IMR-90 (cell line): ENCODE measurements around the gene PRR18. TPM values are rescaled to one million over a fixed set of nuclear protein-coding genes. Genes with fewer than 3 reads are reported as not detected.

ENCODE experiments used
- ATAC-seq: fragments of 200-7000 bp; cut with Tn5 transposase; 2 replicates; pipeline ENCODE4 v1.9.1; 2020; ENCODE audit warnings: low read depth, mild to moderate bottlenecking, moderate library complexity
- BruUV-seq: library from RNA; stranded (reverse); fragments of 400-500 nt; replicated peaks from 2 replicates; lab custom pipeline; 2021; lab: Mats Ljungman, UMichigan
- CTCF ChIA-PET: fragments of 300-600 bp; formaldehyde crosslinking; extraction: SDS; loops from one replicate; lab custom pipeline; 2021; ENCODE audit warnings: antibody characterized with exemption; lab: Yijun Ruan, JAX
- POLR2A ChIA-PET: fragments of 300-600 bp; sonication (Branson Sonifier 250); formaldehyde crosslinking; loops from one replicate; lab custom pipeline; 2022; ENCODE audit warnings: antibody characterized with exemption; ENCODE audit not compliant: unreplicated experiment; lab: Charles Lee
- DNase-seq: peaks from one replicate; pipeline ENCODE4 v3.0.0; 2013
- H2AFZ ChIP-seq: replicated peaks from 2 replicates; pipeline ENCODE3; 2013; ENCODE audit warnings: low read length, mild to moderate bottlenecking; ENCODE audit not compliant: poor library complexity
- H2AK5ac ChIP-seq: 2 replicates; pipeline ENCODE4 v1.6.1; 2013; ENCODE audit warnings: low read depth, low read length, inconsistent platforms
- H2AK9ac ChIP-seq: replicated peaks from 2 replicates; pipeline ENCODE3; 2013; ENCODE audit warnings: mild to moderate bottlenecking, low read depth, low read length, moderate library complexity; ENCODE audit not compliant: poor library complexity
- H2BK120ac ChIP-seq: 2 replicates; pipeline ENCODE4 v1.6.1; 2013; ENCODE audit warnings: low read depth, low read length, inconsistent platforms
- H2BK15ac ChIP-seq: 3 replicates; pipeline ENCODE4 v1.6.1; 2013; ENCODE audit warnings: low read depth, low read length, inconsistent platforms
- H2BK20ac ChIP-seq: 2 replicates; pipeline ENCODE4 v1.6.1; 2013; ENCODE audit warnings: low read depth, mild to moderate bottlenecking, inconsistent platforms, low read length, moderate library complexity
- H2BK5ac ChIP-seq: 2 replicates; pipeline ENCODE4 v1.6.1; 2013; ENCODE audit warnings: mild to moderate bottlenecking, low read depth, low read length, inconsistent platforms; ENCODE audit not compliant: poor library complexity, severe bottlenecking
- H3K14ac ChIP-seq: replicated peaks from 2 replicates; pipeline ENCODE4 v1.6.1; 2013; ENCODE audit warnings: low read depth, low read length, inconsistent platforms
- H3K18ac ChIP-seq: 2 replicates; pipeline ENCODE4 v1.6.1; 2013; ENCODE audit warnings: low read depth, low read length, control low read depth
- H3K23ac ChIP-seq: 2 replicates; pipeline ENCODE4 v1.6.1; 2013; ENCODE audit warnings: low read depth, low read length, inconsistent platforms
- H3K27ac ChIP-seq: 2 replicates; pipeline ENCODE4 v1.5.1; 2013; ENCODE audit warnings: mild to moderate bottlenecking, control low read depth, low read length; ENCODE audit not compliant: insufficient read depth
- H3K27me3 ChIP-seq: 2 replicates; pipeline ENCODE4 v1.6.1; 2013; ENCODE audit warnings: low read length; ENCODE audit not compliant: control insufficient read depth, insufficient read depth
- H3K36me3 ChIP-seq: 2 replicates; pipeline ENCODE4 v1.6.1; 2013; ENCODE audit warnings: low read length, mixed read lengths; ENCODE audit not compliant: control insufficient read depth, insufficient read depth
- H3K4ac ChIP-seq: 2 replicates; pipeline ENCODE4 v1.6.1; 2013; ENCODE audit warnings: low read depth, low read length, inconsistent platforms
- H3K4me1 ChIP-seq: 2 replicates; pipeline ENCODE4 v1.6.1; 2013; ENCODE audit warnings: low read length, mixed read lengths; ENCODE audit not compliant: control insufficient read depth, insufficient read depth
- H3K4me2 ChIP-seq: 2 replicates; pipeline ENCODE4 v1.6.1; 2013; ENCODE audit warnings: low read depth, mild to moderate bottlenecking, control low read depth, low read length, moderate library complexity
- H3K4me3 ChIP-seq: 2 replicates; pipeline ENCODE4 v1.5.1; 2013; ENCODE audit warnings: low read depth, mild to moderate bottlenecking, control low read depth, low read length, moderate library complexity; ENCODE audit not compliant: insufficient read depth
- H3K56ac ChIP-seq: 2 replicates; pipeline ENCODE4 v1.6.1; 2013; ENCODE audit warnings: low read length, inconsistent platforms; ENCODE audit not compliant: insufficient read depth; ENCODE audit errors: extremely low read depth
- H3K79me1 ChIP-seq, 2 experiments: 2 replicates each; pipeline ENCODE4 v1.6.1; 2013; ENCODE audit warnings: low read length in 2 of 2, inconsistent platforms in 1 of 2, low read depth in 1 of 2
- H3K9ac ChIP-seq: 2 replicates; pipeline ENCODE4 v1.6.1; 2013; ENCODE audit warnings: low read depth, low read length, control low read depth
- H3K9me1 ChIP-seq: 2 replicates; pipeline ENCODE4 v1.6.1; 2013; ENCODE audit warnings: low read length, inconsistent platforms; ENCODE audit not compliant: insufficient read depth
- H3K9me3 ChIP-seq: 2 replicates; pipeline ENCODE4 v1.6.1; 2013; ENCODE audit warnings: low read length; ENCODE audit not compliant: control insufficient read depth, insufficient read depth
- H4K20me1 ChIP-seq: 2 replicates; pipeline ENCODE4 v1.6.1; 2013; ENCODE audit warnings: low read length, inconsistent platforms; ENCODE audit not compliant: insufficient read depth
- H4K5ac ChIP-seq: 2 replicates; pipeline ENCODE4 v1.6.1; 2013; ENCODE audit warnings: mild to moderate bottlenecking, low read depth, low read length, control low read depth
- H4K8ac ChIP-seq, 2 experiments: 2 replicates each; pipeline ENCODE4 v1.6.1; 2013; ENCODE audit warnings: low read depth in 2 of 2, low read length in 2 of 2, control low read depth in 1 of 2, inconsistent platforms in 1 of 2
- H4K91ac ChIP-seq: 2 replicates; pipeline ENCODE4 v1.6.1; 2013; ENCODE audit warnings: low read depth, low read length, inconsistent platforms; ENCODE audit not compliant: insufficient read depth
- MXI1 ChIP-seq: IDR thresholded peaks from 2 replicates; pipeline ENCODE4 v1.6.1; 2012; ENCODE audit warnings: low read depth, mild to moderate bottlenecking, low read length, moderate library complexity, borderline replicate concordance
- RCOR1 ChIP-seq: IDR thresholded peaks from 2 replicates; pipeline ENCODE4 v1.6.1; 2012; ENCODE audit warnings: mild to moderate bottlenecking, low read length, improper control_type of control experiment; ENCODE audit not compliant: insufficient replicate concordance
- SMC3 ChIP-seq: fragments of 150-350 bp; IDR thresholded peaks from 2 replicates; pipeline ENCODE4 v1.6.1; 2016; ENCODE audit warnings: low read depth, mild to moderate bottlenecking, antibody characterized with exemption, low read length, moderate library complexity
- WGBS, 2 experiments: methylation state at CpG; one replicate each; pipeline versions ENCODE4 v1.1.5 to v1.1.7; 2013; ENCODE audit warnings: missing lambda C conversion rate in 2 of 2; ENCODE audit not compliant: insufficient read length in 1 of 2; ENCODE audit errors: extremely low coverage in 2 of 2; 5-methylcytosine and 5-hydroxymethylcytosine counted together
- dilution Hi-C: fragments of 300-500 bp; cut with HindIII; formaldehyde crosslinking; loops from one replicate; pipeline ENCODE4 v1.14.3; 2018; ENCODE audit warnings: low sequenced_read_pairs; ENCODE audit not compliant: unreplicated experiment
- in situ Hi-C: fragments of 300-500 bp; cut with MboI; formaldehyde crosslinking; loops from 3 replicates; pipeline ENCODE4 v1.14.3; 2019; ENCODE audit warnings: low sequenced_read_pairs, inconsistent platforms, mixed read lengths
- intact Hi-C: fragments of 100-400 bp; cut with micrococcal nuclease; formaldehyde crosslinking; loops from 2 replicates; pipeline ENCODE4 v1.10.0; 2022
- polyA plus RNA-seq, 3 experiments: library from polyadenylated mRNA; depleted of rRNA; stranded (reverse); fragments of >200 nt; gene quantifications; 2 replicates each; pipeline ENCODE4 v1.2.3, GENCODE V29; 2012; ENCODE audit warnings: low replicate concordance in 1 of 3
- total RNA-seq: library from RNA; depleted of rRNA; stranded (reverse); fragments of >200 nt; gene quantifications from 2 replicates; pipeline ENCODE4 v1.2.3, GENCODE V29; 2012
- TF ChIP-seq, protein P1 (sequence below): conservative IDR thresholded peaks from 2 replicates; pipeline ENCODE4 v1.5.1; 2012; ENCODE audit warnings: mild to moderate bottlenecking, low read depth, low read length, improper control_type of control experiment

The PRR18 gene
- total and polyA plus RNA-seq, 2 of the 4 experiments (the other 2 are of a cell fraction), result not detected

DNA sequence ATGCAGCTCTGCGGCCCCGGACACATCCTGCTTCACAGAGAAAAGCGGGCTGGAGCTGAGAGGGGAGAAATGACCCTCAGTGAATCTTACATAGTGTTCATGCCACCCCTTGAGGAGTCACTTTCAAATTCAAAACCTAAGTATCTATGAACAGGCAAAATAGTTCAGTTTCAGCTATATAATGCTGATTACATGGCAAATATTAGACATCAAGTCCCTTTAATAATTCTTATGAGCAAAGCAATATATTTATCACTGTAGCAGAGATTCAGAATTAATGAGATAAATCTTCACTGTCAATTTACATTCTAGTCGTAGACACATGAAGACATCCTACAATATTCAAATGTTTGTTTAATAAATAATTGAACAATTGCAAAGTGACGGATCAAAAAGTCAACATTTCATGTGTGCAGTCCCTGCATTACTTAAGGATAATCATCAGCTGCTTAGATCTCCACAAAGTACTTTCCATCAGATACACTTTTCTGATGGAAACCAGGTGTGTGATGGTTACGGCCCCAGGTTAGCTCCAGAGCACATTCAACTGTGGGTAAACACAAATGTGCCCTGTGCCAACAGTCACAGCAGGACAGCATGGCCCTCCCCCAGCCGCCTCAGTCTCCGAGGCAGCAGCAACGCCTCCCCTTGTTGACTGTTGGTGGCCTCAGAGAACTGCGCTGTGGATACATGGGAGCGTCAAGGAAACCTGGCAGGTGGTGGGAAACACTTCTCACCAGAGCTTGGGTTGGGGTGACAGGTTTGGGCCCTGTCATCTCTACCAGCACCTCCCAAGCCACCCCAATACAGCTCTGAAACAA lies 787 bp upstream of the PRR18 start:
- Histone ChIP-seq H3K9me3 (no peaks in the 10 kb centered on the region), H3K27ac (no peak overlapping the region), H4K8ac (no peak overlapping the region), H2AK5ac (no peak overlapping the region), H2BK15ac (no peak overlapping the region), H3K4me1 (no peaks in the 10 kb centered on the region; the same call in 1 of the 2 replicates), H3K27me3 (peaks cover 55% of the 10 kb centered on the region), H3K9me1 (no peaks in the 10 kb centered on the region), H2AK9ac (no peak overlapping the region), H3K56ac (no peak overlapping the region), H3K14ac (no peak overlapping the region), H3K18ac (no peak overlapping the region), H3K9ac (no peak overlapping the region), H3K79me1 (no peaks in the 10 kb centered on the region), H3K4ac (no peak overlapping the region), H3K36me3 (no peaks in the 10 kb centered on the region), H4K5ac (no peak overlapping the region), H3K4me3 (no peak overlapping the region), H2BK120ac (no peak overlapping the region), H3K23ac (no peak overlapping the region), H2BK20ac (no peak overlapping the region), H4K91ac (no peak overlapping the region), H4K20me1 (no peaks in the 10 kb centered on the region), H3K4me2 (no peak overlapping the region; the same call in 1 of the 2 replicates), H2AFZ (peak overlapping the region; percentile 71), H2BK5ac (no peak overlapping the region)
- ATAC-seq, result no peak
- CTCF ChIA-PET, result interaction anchor here (1.5 kb wide), 1 partner anchor 73 kb away, joined by 3 read pairs; no protein-coding TSS in a partner anchor
- no peak for DNase-seq
- dilution Hi-C loops (no loop called here), intact Hi-C loops (no loop called here), in situ Hi-C loops (no loop called here)
- POLR2A ChIA-PET, result no interaction called here
- BruUV-seq, result no TSS peak
- no peak for TF ChIP-seq MXI1
- no peak for TF ChIP-seq SMC3
- TF ChIP-seq, protein P1, sequence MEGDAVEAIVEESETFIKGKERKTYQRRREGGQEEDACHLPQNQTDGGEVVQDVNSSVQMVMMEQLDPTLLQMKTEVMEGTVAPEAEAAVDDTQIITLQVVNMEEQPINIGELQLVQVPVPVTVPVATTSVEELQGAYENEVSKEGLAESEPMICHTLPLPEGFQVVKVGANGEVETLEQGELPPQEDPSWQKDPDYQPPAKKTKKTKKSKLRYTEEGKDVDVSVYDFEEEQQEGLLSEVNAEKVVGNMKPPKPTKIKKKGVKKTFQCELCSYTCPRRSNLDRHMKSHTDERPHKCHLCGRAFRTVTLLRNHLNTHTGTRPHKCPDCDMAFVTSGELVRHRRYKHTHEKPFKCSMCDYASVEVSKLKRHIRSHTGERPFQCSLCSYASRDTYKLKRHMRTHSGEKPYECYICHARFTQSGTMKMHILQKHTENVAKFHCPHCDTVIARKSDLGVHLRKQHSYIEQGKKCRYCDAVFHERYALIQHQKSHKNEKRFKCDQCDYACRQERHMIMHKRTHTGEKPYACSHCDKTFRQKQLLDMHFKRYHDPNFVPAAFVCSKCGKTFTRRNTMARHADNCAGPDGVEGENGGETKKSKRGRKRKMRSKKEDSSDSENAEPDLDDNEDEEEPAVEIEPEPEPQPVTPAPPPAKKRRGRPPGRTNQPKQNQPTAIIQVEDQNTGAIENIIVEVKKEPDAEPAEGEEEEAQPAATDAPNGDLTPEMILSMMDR, result no peak
- TF ChIP-seq RCOR1, result no peak
- WGBS, 2 experiments, result 33% methylated on average over 1 of the region's 11 CpGs; no CpG with 5 or more reads in 1 of the 2 experiments
